Measurements from ENCODE around the gene MPDZ.

GRCh38 chr9:13296972-13297371 lies 17.5 kb upstream of the MPDZ start:
- TF ChIP-seq, protein P1, sequence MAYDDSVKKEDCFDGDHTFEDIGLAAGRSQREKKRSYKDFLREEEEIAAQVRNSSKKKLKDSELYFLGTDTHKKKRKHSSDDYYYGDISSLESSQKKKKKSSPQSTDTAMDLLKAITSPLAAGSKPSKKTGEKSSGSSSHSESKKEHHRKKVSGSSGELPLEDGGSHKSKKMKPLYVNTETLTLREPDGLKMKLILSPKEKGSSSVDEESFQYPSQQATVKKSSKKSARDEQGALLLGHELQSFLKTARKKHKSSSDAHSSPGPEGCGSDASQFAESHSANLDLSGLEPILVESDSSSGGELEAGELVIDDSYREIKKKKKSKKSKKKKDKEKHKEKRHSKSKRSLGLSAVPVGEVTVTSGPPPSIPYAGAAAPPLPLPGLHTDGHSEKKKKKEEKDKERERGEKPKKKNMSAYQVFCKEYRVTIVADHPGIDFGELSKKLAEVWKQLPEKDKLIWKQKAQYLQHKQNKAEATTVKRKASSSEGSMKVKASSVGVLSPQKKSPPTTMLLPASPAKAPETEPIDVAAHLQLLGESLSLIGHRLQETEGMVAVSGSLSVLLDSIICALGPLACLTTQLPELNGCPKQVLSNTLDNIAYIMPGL (CRISPR knock-in tag; IDR thresholded peaks at IDR 0.05; ENCODE audit: borderline replicate concordance): no peak
- TF ChIP-seq EP300 (IDR thresholded peaks at IDR 0.05) (no peak), CTCF (IDR thresholded peaks at IDR 0.05) (no peak)
- TF ChIP-seq, protein P2, sequence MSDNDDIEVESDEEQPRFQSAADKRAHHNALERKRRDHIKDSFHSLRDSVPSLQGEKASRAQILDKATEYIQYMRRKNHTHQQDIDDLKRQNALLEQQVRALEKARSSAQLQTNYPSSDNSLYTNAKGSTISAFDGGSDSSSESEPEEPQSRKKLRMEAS (IDR thresholded peaks at IDR 0.05): no peak

Data from A549 (cell line).